Measurements from ENCODE around the gene GMIP. TPM values are rescaled to one million over a fixed set of nuclear protein-coding genes. Genes with fewer than 3 reads are reported as not detected.

GMIP gene
- total and polyA plus RNA-seq, 2 experiments from 2014 or later = 3.1 to 5.0 TPM

GRCh38 chr19:19582471-19582870 is 61.0 kb downstream of the GMIP start:
- H3K4me1 ChIP-seq (ENCODE audit: insufficient read depth) = no peaks in the 10 kb centered on the region
- 86 to 89% methylated on average over 6 of the region's 6 CpGs for WGBS, 2 experiments (ENCODE audit: low coverage in 1 of 2, low lambda C conversion rate in 2 of 2, missing lambda C conversion rate in 2 of 2)
- no peak overlapping the region for H2AFZ ChIP-seq
- H3K79me2 ChIP-seq (ENCODE audit: insufficient read depth) = no peaks in the 10 kb centered on the region
- H3K36me3 ChIP-seq (ENCODE audit: low read depth) = no peaks in the 10 kb centered on the region
- H3K9me2 ChIP-seq (ENCODE audit: insufficient read depth) = no peaks in the 10 kb centered on the region
- no peaks in the 10 kb centered on the region for H4K20me1 ChIP-seq (ENCODE audit: insufficient read depth)
- in situ Hi-C loops (cut with MboI) = no loop called here
- H3K9me3 ChIP-seq (ENCODE audit: low read depth) = no peaks in the 10 kb centered on the region
- H3K4me3 ChIP-seq = no peak overlapping the region
- H3K9ac ChIP-seq = no peak overlapping the region
- no peaks in the 10 kb centered on the region for H3F3A ChIP-seq (ENCODE audit: insufficient read depth)
- no peak overlapping the region for H3K4me2 ChIP-seq (ENCODE audit: unreplicated experiment)
- DNase-seq = no peak
- H3K27me3 ChIP-seq (replicated peaks; ENCODE audit: insufficient read depth) = no peaks in the 10 kb centered on the region
- H3K27ac ChIP-seq = no peak overlapping the region
- TF ChIP-seq EZH2 (IDR thresholded peaks at IDR 0.05; ENCODE audit: insufficient read depth, poor library complexity, severe bottlenecking) (no peak), EZH2phosphoT487 (IDR thresholded peaks at IDR 0.05; ENCODE audit: insufficient read depth, low read depth) (no peak)

GRCh38 chr19:19581391-19581790 is 62.1 kb downstream of the GMIP start:
- Histone ChIP-seq H4K20me1 (ENCODE audit: insufficient read depth) (no peaks in the 10 kb centered on the region), H2AFZ (no peak overlapping the region), H3K27me3 (replicated peaks; ENCODE audit: insufficient read depth) (no peaks in the 10 kb centered on the region), H3K4me1 (ENCODE audit: insufficient read depth) (no peaks in the 10 kb centered on the region), H3K9me2 (ENCODE audit: insufficient read depth) (no peaks in the 10 kb centered on the region), H3K27ac (no peak overlapping the region), H3K4me3 (no peak overlapping the region), H3K4me2 (ENCODE audit: unreplicated experiment) (no peak overlapping the region), H3K9ac (no peak overlapping the region), H3K9me3 (ENCODE audit: low read depth) (no peaks in the 10 kb centered on the region), H3F3A (ENCODE audit: insufficient read depth) (no peaks in the 10 kb centered on the region), H3K36me3 (ENCODE audit: low read depth) (no peaks in the 10 kb centered on the region), H3K79me2 (ENCODE audit: insufficient read depth) (no peaks in the 10 kb centered on the region)
- in situ Hi-C loops (cut with MboI) = no loop called here
- TF ChIP-seq EZH2phosphoT487 (IDR thresholded peaks at IDR 0.05; ENCODE audit: insufficient read depth, low read depth) (no peak), EZH2 (IDR thresholded peaks at IDR 0.05; ENCODE audit: insufficient read depth, poor library complexity, severe bottlenecking) (no peak)
- no peak for DNase-seq
- 97% methylated on average over 13 of the region's 13 CpGs for WGBS, 2 experiments (ENCODE audit: low coverage in 1 of 2, low lambda C conversion rate in 2 of 2, missing lambda C conversion rate in 2 of 2)

DNA sequence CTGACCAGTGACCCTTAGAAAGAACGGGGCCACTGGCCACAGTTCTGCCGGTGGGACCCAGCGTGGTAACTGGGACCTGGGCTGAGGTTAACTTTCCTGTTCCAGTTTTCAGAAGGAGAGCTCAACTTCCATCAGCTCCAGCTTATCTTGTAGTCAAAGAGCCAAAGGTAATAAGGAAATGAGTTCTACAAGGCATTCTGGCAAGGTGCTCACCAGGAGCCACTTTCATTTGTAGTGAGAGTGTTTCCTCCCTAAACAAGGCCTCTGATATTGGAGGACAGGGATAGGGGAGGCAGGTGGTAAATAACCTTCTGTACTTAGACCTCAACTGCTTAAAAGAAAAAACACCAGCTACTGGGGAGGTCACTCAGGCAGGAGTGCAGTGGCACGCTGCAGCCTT is 63.0 kb downstream of the GMIP start:
- WGBS, 2 experiments (ENCODE audit: low coverage in 1 of 2, low lambda C conversion rate in 2 of 2, missing lambda C conversion rate in 2 of 2) = 97 to 98% methylated on average over 4 of the region's 4 CpGs
- H3K9me3 ChIP-seq (ENCODE audit: low read depth) = no peaks in the 10 kb centered on the region
- H3K4me2 ChIP-seq (ENCODE audit: unreplicated experiment) = no peak overlapping the region
- DNase-seq = no peak
- no peak for TF ChIP-seq EZH2phosphoT487 (IDR thresholded peaks at IDR 0.05; ENCODE audit: insufficient read depth, low read depth)
- no peak for TF ChIP-seq EZH2 (IDR thresholded peaks at IDR 0.05; ENCODE audit: insufficient read depth, poor library complexity, severe bottlenecking)
- H3K79me2 ChIP-seq (ENCODE audit: insufficient read depth) = no peaks in the 10 kb centered on the region
- H2AFZ ChIP-seq = no peak overlapping the region
- no peak overlapping the region for H3K27ac ChIP-seq
- in situ Hi-C loops (cut with MboI) = no loop called here
- no peaks in the 10 kb centered on the region for H3F3A ChIP-seq (ENCODE audit: insufficient read depth)
- no peaks in the 10 kb centered on the region for H3K36me3 ChIP-seq (ENCODE audit: low read depth)
- H3K9me2 ChIP-seq (ENCODE audit: insufficient read depth) = no peaks in the 10 kb centered on the region
- H3K4me1 ChIP-seq (ENCODE audit: insufficient read depth) = no peaks in the 10 kb centered on the region
- H4K20me1 ChIP-seq (ENCODE audit: insufficient read depth) = no peaks in the 10 kb centered on the region
- no peak overlapping the region for H3K4me3 ChIP-seq
- H3K9ac ChIP-seq = no peak overlapping the region
- H3K27me3 ChIP-seq (replicated peaks; ENCODE audit: insufficient read depth) = no peaks in the 10 kb centered on the region

DNA sequence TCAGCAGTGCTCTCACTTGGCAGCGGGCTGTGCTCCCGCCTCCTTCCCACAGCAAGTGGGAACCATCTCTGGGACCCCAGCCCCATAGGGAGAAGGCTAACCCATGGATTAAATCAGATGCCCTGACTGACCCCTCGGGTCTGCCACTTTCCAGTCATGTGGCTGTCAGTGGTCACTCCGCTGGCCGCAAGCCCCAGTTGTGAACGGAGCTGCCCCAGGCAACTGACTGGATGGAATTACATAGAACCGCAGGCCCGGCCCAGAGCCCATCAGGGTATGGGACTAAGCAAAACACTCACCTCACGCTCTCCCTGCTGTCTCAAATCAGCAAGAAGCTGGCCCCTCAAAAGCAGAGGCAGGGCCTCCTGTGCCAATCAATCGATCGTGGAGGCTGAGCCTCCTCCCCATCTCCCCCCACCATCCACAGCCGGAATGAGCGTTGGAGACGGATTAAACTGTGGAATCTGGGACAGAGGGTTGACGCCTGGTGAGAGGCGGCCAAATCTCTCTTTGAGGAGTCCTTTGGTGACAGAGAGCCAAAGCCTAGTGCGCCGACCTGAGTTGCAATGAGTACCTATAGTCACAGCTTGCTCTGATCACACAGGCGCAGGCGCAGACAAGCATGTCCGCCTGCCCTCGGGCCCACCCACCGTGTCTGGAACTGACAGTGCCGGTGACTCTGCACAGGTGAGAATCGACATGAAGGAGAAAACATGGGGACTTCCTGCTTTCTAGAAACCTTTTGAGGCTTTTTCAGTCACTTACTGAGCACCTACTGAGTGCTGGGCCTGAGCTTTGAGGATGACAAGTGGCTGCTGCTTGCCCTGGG is 63.7 kb downstream of the GMIP start:
- Histone ChIP-seq H3K9me2 (ENCODE audit: insufficient read depth) (no peaks in the 10 kb centered on the region), H4K20me1 (ENCODE audit: insufficient read depth) (no peaks in the 10 kb centered on the region), H3K4me2 (ENCODE audit: unreplicated experiment) (no peak overlapping the region), H3F3A (ENCODE audit: insufficient read depth) (no peaks in the 10 kb centered on the region), H3K27me3 (replicated peaks; ENCODE audit: insufficient read depth) (no peaks in the 10 kb centered on the region), H3K9ac (no peak overlapping the region), H3K9me3 (ENCODE audit: low read depth) (no peaks in the 10 kb centered on the region), H2AFZ (no peak overlapping the region), H3K79me2 (ENCODE audit: insufficient read depth) (no peaks in the 10 kb centered on the region), H3K36me3 (ENCODE audit: low read depth) (no peaks in the 10 kb centered on the region), H3K4me1 (ENCODE audit: insufficient read depth) (no peaks in the 10 kb centered on the region), H3K4me3 (no peak overlapping the region), H3K27ac (no peak overlapping the region)
- in situ Hi-C loops (cut with MboI) = no loop called here
- 90 to 94% methylated on average over 25 of the region's 25 CpGs for WGBS, 2 experiments (ENCODE audit: low coverage in 1 of 2, low lambda C conversion rate in 2 of 2, missing lambda C conversion rate in 2 of 2)
- TF ChIP-seq EZH2 (IDR thresholded peaks at IDR 0.05; ENCODE audit: insufficient read depth, poor library complexity, severe bottlenecking) (no peak), EZH2phosphoT487 (IDR thresholded peaks at IDR 0.05; ENCODE audit: insufficient read depth, low read depth) (no peak)
- no peak for DNase-seq

Other genes starting within 250 kb of the GMIP start
- 42.7 and 52.1 TPM in 2 replicates for gene GATAD2A, start 238.0 kb downstream of the GMIP start, total RNA-seq (2014; rRNA removed; shearing (Covaris generic))
- gene GATAD2A, start 238.0 kb downstream of the GMIP start, polyA plus RNA-seq (2016; fragmentation: Nextera tagmentation; extraction: Ambion mirVana) = 13.9 and 15.4 TPM in 2 replicates
- gene TSSK6, start 128.1 kb downstream of the GMIP start, total RNA-seq (2014; rRNA removed; shearing (Covaris generic)) = 0.25 and 2.3 TPM in 2 replicates
- 0.70 and 0.95 TPM in 2 replicates for gene TSSK6, start 128.1 kb downstream of the GMIP start, polyA plus RNA-seq (2016; fragmentation: Nextera tagmentation; extraction: Ambion mirVana)
- 18.3 and 92.4 TPM in 2 replicates for gene NDUFA13, start 127.4 kb downstream of the GMIP start, total RNA-seq (2014; rRNA removed; shearing (Covaris generic))
- gene NDUFA13, start 127.4 kb downstream of the GMIP start, polyA plus RNA-seq (2016; fragmentation: Nextera tagmentation; extraction: Ambion mirVana) = 466 and 474 TPM in 2 replicates
- gene YJEFN3, start 114.7 kb downstream of the GMIP start, total RNA-seq (2014; rRNA removed; shearing (Covaris generic)) = 0.25 TPM in 1 of 2 replicates, not detected in the other
- 1.3 and 2.4 TPM in 2 replicates for gene YJEFN3, start 114.7 kb downstream of the GMIP start, polyA plus RNA-seq (2016; fragmentation: Nextera tagmentation; extraction: Ambion mirVana)
- gene CILP2, start 105.4 kb downstream of the GMIP start, total RNA-seq (2014; rRNA removed; shearing (Covaris generic)) = 0.11 and 0.25 TPM in 2 replicates
- 0.48 and 0.62 TPM in 2 replicates for gene CILP2, start 105.4 kb downstream of the GMIP start, polyA plus RNA-seq (2016; fragmentation: Nextera tagmentation; extraction: Ambion mirVana)
- 0.32 TPM in 1 of 2 replicates, not detected in the other for gene PBX4, start 25.0 kb downstream of the GMIP start, total RNA-seq (2014; rRNA removed; shearing (Covaris generic))
- gene PBX4, start 25.0 kb downstream of the GMIP start, polyA plus RNA-seq (2016; fragmentation: Nextera tagmentation; extraction: Ambion mirVana) = 0.63 and 0.71 TPM in 2 replicates
- 0.13 and 1.8 TPM in 2 replicates for gene LPAR2, start 15.4 kb downstream of the GMIP start, total RNA-seq (2014; rRNA removed; shearing (Covaris generic))
- gene LPAR2, start 15.4 kb downstream of the GMIP start, polyA plus RNA-seq (2016; fragmentation: Nextera tagmentation; extraction: Ambion mirVana) = 0.72 and 1.3 TPM in 2 replicates
- 86.6 and 101 TPM in 2 replicates for gene ATP13A1, start 20.0 kb upstream of the GMIP start, total RNA-seq (2014; rRNA removed; shearing (Covaris generic))
- gene ATP13A1, start 20.0 kb upstream of the GMIP start, polyA plus RNA-seq (2016; fragmentation: Nextera tagmentation; extraction: Ambion mirVana) = 42.3 TPM in 2 replicates
- gene ZNF101, start 25.2 kb upstream of the GMIP start, total RNA-seq (2014; rRNA removed; shearing (Covaris generic)) = 3.7 and 11.4 TPM in 2 replicates
- 3.7 and 4.5 TPM in 2 replicates for gene ZNF101, start 25.2 kb upstream of the GMIP start, polyA plus RNA-seq (2016; fragmentation: Nextera tagmentation; extraction: Ambion mirVana)
- gene ZNF14, start 89.5 kb upstream of the GMIP start, total RNA-seq (2014; rRNA removed; shearing (Covaris generic)) = 2.9 and 3.8 TPM in 2 replicates
- gene ZNF14, start 89.5 kb upstream of the GMIP start, polyA plus RNA-seq (2016; fragmentation: Nextera tagmentation; extraction: Ambion mirVana) = 3.2 and 3.3 TPM in 2 replicates
- 11.8 and 20.0 TPM in 2 replicates for gene ZNF506, start 178.1 kb upstream of the GMIP start, total RNA-seq (2014; rRNA removed; shearing (Covaris generic))
- gene ZNF506, start 178.1 kb upstream of the GMIP start, polyA plus RNA-seq (2016; fragmentation: Nextera tagmentation; extraction: Ambion mirVana) = 13.2 and 13.3 TPM in 2 replicates
- gene ZNF253, start 222.2 kb upstream of the GMIP start, total RNA-seq (2014; rRNA removed; shearing (Covaris generic)) = 2.0 and 2.1 TPM in 2 replicates
- gene ZNF253, start 222.2 kb upstream of the GMIP start, polyA plus RNA-seq (2016; fragmentation: Nextera tagmentation; extraction: Ambion mirVana) = 2.9 and 3.2 TPM in 2 replicates